Activated CD4-positive, alpha-beta T cell treated with anti-CD3 and anti-CD28 coated beads, Interleukin-2, amount 50 U/mL, for 4 hours (primary cell): ENCODE measurements around the gene ACOT2.
"Not testable (repeated sequence)": the region's sequence is repeated elsewhere in the genome, so short reads cannot be mapped to it uniquely, and the experiment has no call there.

Source experiments
- DNase-seq, 2 experiments: peaks; one replicate each; pipeline ENCODE4 v3.0.0-alpha.2; 2020

ACOT2 gene

GRCh38 chr14:73568886-73569184 is 178 bp upstream of the ACOT2 start:
- DNase-seq: not testable (repeated sequence)

GRCh38 chr14:73570913-73571312 is 1.9 kb downstream of the ACOT2 start:
- DNase-seq: peak; percentile 62 to 63

- not testable (repeated sequence) for DNase-seq
These were observed 4.0 kb downstream of the ACOT2 start for GRCh38 chr14:73573034-73573433.

GRCh38 chr14:73573740-73574139 is 4.7 kb downstream of the ACOT2 start:
- DNase-seq: not testable (repeated sequence)

GRCh38 chr14:73574251-73574650 is 5.2 kb downstream of the ACOT2 start:
- not testable (repeated sequence) for DNase-seq

- no peak for DNase-seq
These were observed 7.4 kb downstream of the ACOT2 start for GRCh38 chr14:73576391-73576790.

- DNase-seq: not testable (repeated sequence)
These were observed 8.2 kb downstream of the ACOT2 start for GRCh38 chr14:73577214-73577613.

GRCh38 chr14:73582102-73582979 is 13.3 kb downstream of the ACOT2 start:
- not testable (repeated sequence) for DNase-seq

- DNase-seq: no peak
These were observed 19.7 kb downstream of the ACOT2 start for GRCh38 chr14:73588695-73589094.

GRCh38 chr14:73589116-73589515 is 20.1 kb downstream of the ACOT2 start:
- DNase-seq: no peak

GRCh38 chr14:73590673-73591004 is 21.6 kb downstream of the ACOT2 start:
- DNase-seq: not testable (repeated sequence)

GRCh38 chr14:73591690-73592449 is 22.9 kb downstream of the ACOT2 start, which contains the start of gene ACOT4:
ACOT4 (plus strand) TSS chr14:73591873; CDS start chr14:73591960, 87 bp downstream.
- peak; percentile 40 to 44 for DNase-seq

GRCh38 chr14:73594491-73594890 is 25.5 kb downstream of the ACOT2 start:
- DNase-seq: no peak

GRCh38 chr14:73599499-73599898 is 30.5 kb downstream of the ACOT2 start:
- DNase-seq: no peak

GRCh38 chr14:73602994-73603393 is 34.0 kb downstream of the ACOT2 start:
- no peak for DNase-seq

GRCh38 chr14:73606271-73606670 is 37.3 kb downstream of the ACOT2 start:
- no peak for DNase-seq

GRCh38 chr14:73607241-73607640 is 38.2 kb downstream of the ACOT2 start:
- DNase-seq: no peak

- no peak for DNase-seq
These were observed 41.7 kb downstream of the ACOT2 start for GRCh38 chr14:73610687-73611086.

- peak; percentile 49 to 55 for DNase-seq
These were observed 43.5 kb downstream of the ACOT2 start, which contains the start of gene ACOT6 for GRCh38 chr14:73612339-73613045. ACOT6 (plus strand) TSS chr14:73612517; CDS start chr14:73612572, 55 bp downstream.

GRCh38 chr14:73613046-73613383 is 44.0 kb downstream of the ACOT2 start:
- DNase-seq: no peak

GRCh38 chr14:73613419-73613963 is 44.5 kb downstream of the ACOT2 start:
- no peak for DNase-seq

GRCh38 chr14:73616831-73617230 is 47.8 kb downstream of the ACOT2 start:
- DNase-seq: no peak

- no peak for DNase-seq
These were observed 50.5 kb downstream of the ACOT2 start for GRCh38 chr14:73619524-73619923.
